GM19455 (cell line): ENCODE measurements around the gene TMEM131.
"Not testable (repeated sequence)": the region's sequence is repeated elsewhere in the genome, so short reads cannot be mapped to it uniquely, and the experiment has no call there.

Source experiments
- ATAC-seq: cut with Tn5 transposase; IDR thresholded peaks from one replicate; pipeline ENCODE4 v1.9.1; 2021; ENCODE audit not compliant: unreplicated experiment

Gene TMEM131

DNA sequence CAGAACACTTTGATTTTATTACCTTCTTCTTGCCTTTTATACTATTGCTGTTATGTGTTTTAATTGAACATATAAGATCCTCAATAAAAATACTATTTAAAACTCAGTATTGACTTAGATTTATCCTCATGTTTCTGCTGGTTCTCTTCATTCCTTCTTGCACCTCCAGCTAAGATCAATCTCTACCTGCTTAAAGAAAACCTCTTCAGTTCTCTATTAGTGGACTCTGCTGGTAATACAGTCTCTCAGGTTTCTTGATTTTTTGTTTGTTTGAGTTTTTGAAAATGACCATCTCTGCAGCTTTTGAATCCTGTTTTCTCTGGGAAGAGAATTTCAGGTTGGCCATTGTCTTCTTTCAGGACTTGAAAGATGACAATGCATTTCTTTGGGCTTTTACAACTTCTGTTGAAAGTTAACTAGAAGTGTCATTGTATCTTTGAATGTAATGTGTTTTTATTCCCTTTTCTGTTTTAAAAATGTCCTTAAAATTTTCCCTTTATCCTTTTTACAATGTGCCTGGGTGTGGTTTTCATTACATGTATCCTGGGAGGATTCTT is 29.8 kb upstream of the TMEM131 start:
- no peak for ATAC-seq

GRCh38 chr2:98022067-98022466 is 26.3 kb upstream of the TMEM131 start:
- ATAC-seq: not testable (repeated sequence)

- ATAC-seq: no peak
These were observed 25.4 kb upstream of the TMEM131 start for GRCh38 chr2:98020992-98021713.

DNA sequence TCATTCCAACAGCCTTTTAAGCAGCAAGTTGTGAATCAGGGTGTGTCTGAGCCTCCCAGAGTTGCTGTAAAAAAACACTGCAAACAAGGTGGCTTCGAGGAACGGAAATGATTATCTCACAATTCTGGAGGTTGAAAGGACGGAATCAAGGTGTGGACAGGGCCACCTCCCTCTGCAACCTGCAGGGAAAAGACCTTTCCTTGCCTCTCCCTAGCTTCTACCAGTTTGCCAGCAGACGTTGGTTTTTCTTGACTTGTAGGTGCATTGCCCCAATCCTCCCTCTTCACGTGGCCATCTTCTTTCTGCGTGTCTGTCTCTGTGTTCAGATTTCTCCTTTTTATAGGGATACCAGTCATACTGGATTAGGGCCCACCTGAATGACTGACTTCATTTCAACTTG is 24.8 kb upstream of the TMEM131 start:
- no peak for ATAC-seq

- no peak for ATAC-seq
These were observed 21.3 kb upstream of the TMEM131 start for GRCh38 chr2:98016908-98017670.

DNA sequence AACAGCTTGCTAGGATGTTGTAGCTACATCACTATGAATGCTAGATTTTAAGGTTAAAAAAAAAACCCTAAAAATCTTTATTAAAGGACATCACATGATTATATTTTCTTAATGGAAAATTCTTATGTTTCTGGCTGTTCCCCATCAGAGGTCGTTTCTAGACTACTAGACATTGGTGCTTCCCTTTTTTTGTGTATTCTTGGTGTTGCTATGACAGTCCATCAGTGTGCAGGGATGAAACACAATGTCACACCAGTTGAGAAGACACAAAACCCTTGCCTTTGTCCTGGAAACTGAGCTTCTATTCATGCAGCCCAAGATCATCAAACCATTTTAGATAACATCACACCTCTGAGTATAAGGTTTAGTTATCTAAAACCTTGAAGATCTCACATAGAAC is 19.9 kb upstream of the TMEM131 start:
- ATAC-seq: no peak

DNA sequence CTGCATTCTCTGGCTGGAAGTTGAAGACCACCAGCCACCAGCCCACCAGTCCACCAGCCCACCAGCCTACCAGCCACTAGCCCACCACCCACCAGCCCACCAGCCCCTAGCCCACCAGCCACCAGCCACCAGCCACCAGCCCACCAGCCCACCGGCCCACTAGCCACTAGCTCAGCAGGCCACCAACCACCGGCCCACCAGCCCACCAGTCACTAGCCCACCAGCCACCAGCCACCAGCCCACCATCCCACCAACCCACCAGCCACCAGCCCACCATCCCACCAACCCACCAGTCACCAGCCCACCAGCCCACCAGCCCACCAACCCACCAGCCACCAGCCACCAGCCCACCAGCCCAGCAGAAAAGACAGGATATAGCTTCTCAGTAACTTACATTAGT is 18.6 kb upstream of the TMEM131 start:
- ATAC-seq: no peak

- ATAC-seq: no peak
These were observed 17.8 kb upstream of the TMEM131 start for GRCh38 chr2:98013407-98014042.

DNA sequence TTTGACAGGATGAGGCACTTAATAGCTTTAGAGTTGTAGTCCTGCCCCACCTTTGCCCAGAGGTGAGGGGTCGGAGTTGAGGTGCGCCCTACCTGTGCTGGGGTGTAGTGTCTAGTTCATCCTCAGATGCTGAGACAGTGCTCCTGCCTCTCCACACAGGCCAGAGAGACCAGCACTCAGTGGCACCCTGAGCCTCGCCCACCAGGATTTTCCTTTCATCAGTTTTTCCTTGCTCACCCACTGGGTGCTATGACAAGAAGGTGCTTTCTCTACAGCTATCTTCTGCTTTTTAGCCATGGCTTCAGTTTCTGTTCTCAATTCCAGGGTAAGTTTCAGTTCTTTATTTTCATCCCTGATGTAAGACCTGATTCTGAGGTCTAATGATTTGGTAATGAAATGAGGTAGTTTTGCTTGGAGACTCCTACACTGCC is 16.8 kb upstream of the TMEM131 start:
- ATAC-seq: peak; percentile 70

DNA sequence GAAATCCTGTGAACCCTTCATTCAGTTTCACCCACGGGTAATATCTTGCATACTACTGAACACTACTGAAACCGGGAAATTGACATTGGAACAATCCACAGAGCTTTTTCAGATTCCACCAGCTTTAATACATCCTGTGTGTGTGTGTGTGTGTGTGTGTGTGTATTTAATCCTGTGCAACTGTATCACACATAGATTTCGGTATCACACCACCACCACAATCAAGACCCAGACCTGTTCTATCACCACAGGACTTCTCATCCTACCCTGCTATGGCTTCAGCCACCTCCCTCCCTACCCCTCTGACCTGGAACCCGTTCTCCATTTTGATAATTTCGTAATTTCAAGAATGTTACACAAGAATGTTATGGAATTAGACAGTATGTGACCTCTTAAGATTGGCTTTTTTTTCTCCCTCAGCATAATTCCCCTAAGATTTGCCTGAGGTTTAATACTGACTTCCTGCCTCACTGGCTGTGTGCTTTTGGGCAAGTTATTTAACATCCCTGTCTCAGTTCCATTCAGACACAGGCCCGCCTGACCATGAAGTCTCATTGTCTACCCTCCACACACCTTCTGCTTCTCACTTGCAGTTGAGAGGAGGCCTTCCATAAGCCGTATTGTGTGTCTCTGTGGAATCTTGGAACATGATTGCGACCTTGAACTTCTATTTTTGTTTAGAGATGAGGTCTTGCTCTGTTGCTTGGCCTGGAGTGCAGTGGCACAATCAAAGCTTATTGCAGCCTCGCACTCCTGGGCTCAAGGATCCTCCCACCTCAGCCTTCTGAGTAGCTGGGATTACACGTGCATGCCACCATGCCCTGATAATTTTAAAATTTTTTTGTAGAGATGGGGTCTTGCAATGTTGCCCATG is 14.4 kb upstream of the TMEM131 start:
- ATAC-seq: no peak

- no peak for ATAC-seq
These were observed 12.7 kb upstream of the TMEM131 start for GRCh38 chr2:98008415-98008814.

DNA sequence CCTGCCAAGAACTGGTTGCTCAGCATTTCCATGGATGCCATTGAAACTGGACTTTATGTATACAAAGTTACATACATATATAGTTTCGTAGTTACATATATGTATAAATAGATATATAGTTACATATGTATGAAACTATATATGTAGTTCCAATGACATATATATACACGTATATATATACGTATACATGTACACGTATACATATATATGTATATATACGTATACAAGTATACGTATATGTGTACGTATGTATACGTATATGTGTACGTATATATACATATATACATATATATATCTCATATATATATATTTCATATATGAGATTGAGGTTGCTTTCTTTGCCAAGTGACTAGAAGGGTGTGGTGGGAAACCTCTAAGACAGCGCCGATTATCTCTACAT is 10.6 kb upstream of the TMEM131 start:
- ATAC-seq: no peak

DNA sequence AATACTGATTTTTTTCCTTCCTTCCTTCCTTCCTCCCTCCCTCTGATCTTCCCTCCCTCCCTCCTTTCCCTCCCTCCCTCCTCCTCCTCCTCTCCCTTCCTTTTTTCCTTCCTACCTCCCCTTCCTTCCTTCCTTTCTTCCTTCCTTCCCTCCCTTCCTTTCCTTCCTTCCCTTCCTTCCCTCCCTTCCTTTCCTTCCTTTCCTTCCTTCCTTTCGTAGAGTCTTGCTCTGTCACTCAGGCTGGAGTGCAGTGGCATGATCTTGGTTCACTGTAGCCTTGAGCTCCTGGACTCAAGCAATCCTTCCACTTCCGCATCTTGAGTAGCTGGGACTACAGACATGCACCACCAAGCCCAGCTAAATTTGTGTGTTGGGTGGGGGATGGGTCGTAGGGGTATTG is 8.9 kb upstream of the TMEM131 start:
- no peak for ATAC-seq

- ATAC-seq: no peak
These were observed 8.3 kb upstream of the TMEM131 start for GRCh38 chr2:98004047-98004446.

DNA sequence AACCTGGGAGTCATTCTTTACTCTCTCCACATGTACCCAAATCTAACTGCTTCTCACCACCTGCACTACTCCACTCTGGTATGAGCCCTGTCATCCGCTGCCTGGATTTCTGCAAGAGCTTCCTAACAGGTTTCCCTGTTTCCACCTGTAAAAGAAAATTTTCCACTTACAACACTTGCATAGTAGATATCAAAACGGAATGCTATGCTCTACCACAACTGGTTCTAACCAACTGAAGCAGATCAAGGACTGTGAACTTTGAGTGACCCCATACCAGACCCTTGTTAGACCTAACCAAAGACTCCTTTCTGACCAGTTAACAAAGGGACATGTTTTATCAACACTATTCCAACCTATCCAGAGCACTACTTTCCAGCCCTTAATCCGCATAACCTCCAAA is 3.8 kb upstream of the TMEM131 start:
- ATAC-seq: no peak

GRCh38 chr2:97998431-97999005 is 2.8 kb upstream of the TMEM131 start:
- no peak for ATAC-seq

- ATAC-seq: no peak
These were observed 2.1 kb upstream of the TMEM131 start for GRCh38 chr2:97997784-97998392.

DNA sequence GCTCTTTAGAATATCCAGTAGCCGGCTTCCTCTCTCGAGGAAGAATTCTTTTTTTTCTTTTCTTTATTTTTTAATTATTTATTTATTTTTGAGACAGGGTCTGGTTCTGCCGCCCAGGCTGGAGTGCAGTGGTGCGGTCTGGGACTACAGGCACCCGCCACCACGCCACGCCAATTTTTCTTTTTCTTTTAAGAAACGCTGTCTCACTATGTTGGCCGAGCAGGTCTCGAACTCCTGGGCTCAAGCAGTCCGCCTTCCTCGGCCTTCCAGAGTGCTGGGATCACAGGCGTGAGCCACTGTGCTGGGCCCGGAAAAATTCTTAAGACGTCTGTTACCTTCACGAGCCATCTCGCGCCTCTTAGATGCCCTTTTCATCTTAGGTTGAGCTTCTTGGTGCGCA is 931 bp upstream of the TMEM131 start:
- no peak for ATAC-seq

- peak; percentile 38 for ATAC-seq
These were observed 568 bp downstream of the TMEM131 start for GRCh38 chr2:97995026-97995733.
